Islet precursor cell (in vitro differentiated cells): ENCODE measurements around the gene RNF213.
A peak's percentile ranks its signal among the peaks of the same experiment; 100 is the strongest.
"Not testable (repeated sequence)": the region's sequence is repeated elsewhere in the genome, so short reads cannot be mapped to it uniquely, and the experiment has no call there.

Experiments used
- DNase-seq: peaks from one replicate; pipeline ENCODE4 v3.0.0-alpha.2; 2018

The RNF213 gene

GRCh38 chr17:80274331-80274730 is 13.7 kb downstream of the RNF213 start:
- no peak for DNase-seq

- DNase-seq: no peak
Measured at GRCh38 chr17:80274871-80275449, 14.3 kb downstream of the RNF213 start.

- DNase-seq: not testable (repeated sequence)
Measured at GRCh38 chr17:80275857-80276256, 15.2 kb downstream of the RNF213 start.

GRCh38 chr17:80277751-80278671 is 17.4 kb downstream of the RNF213 start:
- no peak for DNase-seq

- DNase-seq: no peak
Measured at GRCh38 chr17:80279895-80280294, 19.2 kb downstream of the RNF213 start.

GRCh38 chr17:80281516-80281915 is 20.9 kb downstream of the RNF213 start:
- no peak for DNase-seq

GRCh38 chr17:80283116-80283852 is 22.6 kb downstream of the RNF213 start:
- no peak for DNase-seq

- no peak for DNase-seq
Measured at GRCh38 chr17:80284631-80285030, 24.0 kb downstream of the RNF213 start.

GRCh38 chr17:80285237-80285920 is 24.7 kb downstream of the RNF213 start:
- no peak for DNase-seq

GRCh38 chr17:80286638-80286960 is 25.9 kb downstream of the RNF213 start:
- DNase-seq: no peak

- DNase-seq: no peak
Measured at GRCh38 chr17:80287038-80287437, 26.4 kb downstream of the RNF213 start.

- DNase-seq: peak; percentile 75
Measured at GRCh38 chr17:80287806-80288567, 27.3 kb downstream of the RNF213 start.

- no peak for DNase-seq
Measured at GRCh38 chr17:80289616-80290015, 29.0 kb downstream of the RNF213 start.

- no peak for DNase-seq
Measured at GRCh38 chr17:80290156-80290555, 29.5 kb downstream of the RNF213 start.

- DNase-seq: no peak
Measured at GRCh38 chr17:80291260-80291659, 30.6 kb downstream of the RNF213 start.

- no peak for DNase-seq
Measured at GRCh38 chr17:80291691-80292487, 31.2 kb downstream of the RNF213 start.

- no peak for DNase-seq
Measured at GRCh38 chr17:80292521-80292971, 31.9 kb downstream of the RNF213 start.

GRCh38 chr17:80294210-80294609 is 33.6 kb downstream of the RNF213 start:
- no peak for DNase-seq

GRCh38 chr17:80294653-80295052 is 34.0 kb downstream of the RNF213 start:
- no peak for DNase-seq

- no peak for DNase-seq
Measured at GRCh38 chr17:80295146-80295545, 34.5 kb downstream of the RNF213 start.

- no peak for DNase-seq
Measured at GRCh38 chr17:80295559-80295958, 34.9 kb downstream of the RNF213 start.
